SK-N-SH treated with all-trans-retinoic acid at 6 μM for 48 hours (cell line): ENCODE data around the gene ANKRD44.

ENCODE experiments used
- ATAC-seq: fragments of 200-7000 bp; cut with Tn5 transposase; 3 replicates; pipeline ENCODE4 v1.9.1; 2020; ENCODE audit warnings: mild to moderate bottlenecking, moderate library complexity
- ARNTL ChIP-seq: fragments of 450-650 bp; formaldehyde crosslinking; IDR thresholded peaks from 2 replicates; pipeline ENCODE4 v1.5.0; 2020; ENCODE audit warnings: low read depth, mild to moderate bottlenecking, moderate library complexity, borderline replicate concordance
- BACH2 ChIP-seq: fragments of 250-450 bp; sonication (Bioruptor Pico); IDR thresholded peaks from 2 replicates; pipeline ENCODE4 v1.9.0; 2021; ENCODE audit warnings: mild to moderate bottlenecking, borderline replicate concordance
- CREB5 ChIP-seq: fragments of 250-450 bp; sonication (Bioruptor Pico); IDR thresholded peaks from 2 replicates; pipeline ENCODE4 v1.5.1; 2020; ENCODE audit warnings: low read depth, mild to moderate bottlenecking, moderate library complexity
- CSDC2 ChIP-seq: fragments of 250-450 bp; sonication (Bioruptor Pico); IDR thresholded peaks from 2 replicates; pipeline ENCODE4 v1.5.0; 2020; ENCODE audit warnings: mild to moderate bottlenecking, moderate library complexity
- GLIS3 ChIP-seq: fragments of 250-450 bp; sonication (Bioruptor Pico); IDR thresholded peaks from 2 replicates; pipeline ENCODE4 v1.5.0; 2020; ENCODE audit warnings: mild to moderate bottlenecking, moderate library complexity
- ISL1 ChIP-seq: fragments of 250-450 bp; sonication (Bioruptor Pico); IDR thresholded peaks from 2 replicates; pipeline ENCODE4 v2.1.2; 2022; ENCODE audit warnings: mild to moderate bottlenecking, moderate library complexity
- OSR1 ChIP-seq: fragments of 250-450 bp; sonication (Bioruptor Pico); IDR thresholded peaks from 2 replicates; pipeline ENCODE4 v1.8.0; 2022; ENCODE audit warnings: moderate library complexity, mild to moderate bottlenecking, inconsistent platforms
- PATZ1 ChIP-seq: fragments of 250-450 bp; sonication (Bioruptor Pico); IDR thresholded peaks from 2 replicates; pipeline ENCODE4 v1.8.0; 2020; ENCODE audit warnings: mild to moderate bottlenecking, moderate library complexity, borderline replicate concordance
- POU6F1 ChIP-seq: fragments of 250-450 bp; sonication (Bioruptor Pico); IDR thresholded peaks from 2 replicates; pipeline ENCODE4 v1.8.0; 2021; ENCODE audit warnings: low read depth, mild to moderate bottlenecking, moderate library complexity, borderline replicate concordance
- SNAI2 ChIP-seq: fragments of 250-450 bp; sonication (Bioruptor Pico); IDR thresholded peaks from 2 replicates; pipeline ENCODE4 v1.5.0; 2020; ENCODE audit warnings: mild to moderate bottlenecking, moderate library complexity
- TCF4 ChIP-seq: fragments of 250-450 bp; sonication (Bioruptor Pico); IDR thresholded peaks from 2 replicates; pipeline ENCODE4 v1.8.0; 2021; ENCODE audit warnings: mild to moderate bottlenecking, moderate library complexity, borderline replicate concordance
- ZC3H10 ChIP-seq: fragments of 250-450 bp; sonication (Bioruptor Pico); IDR thresholded peaks from 2 replicates; pipeline ENCODE4 v1.5.1; 2021; ENCODE audit warnings: mild to moderate bottlenecking, moderate library complexity
- ZFP3 ChIP-seq: fragments of 250-450 bp; sonication (Bioruptor Pico); IDR thresholded peaks from 2 replicates; pipeline ENCODE4 v1.5.0; 2020; ENCODE audit warnings: mild to moderate bottlenecking, moderate library complexity
- ZFP30 ChIP-seq: fragments of 450-650 bp; formaldehyde crosslinking; IDR thresholded peaks from 2 replicates; pipeline ENCODE4 v1.5.0; 2022; ENCODE audit warnings: mild to moderate bottlenecking, moderate library complexity
- ZNF565 ChIP-seq: fragments of 450-650 bp; formaldehyde crosslinking; conservative IDR thresholded peaks from 2 replicates; pipeline ENCODE4 v1.5.0; 2020; ENCODE audit warnings: low read depth, mild to moderate bottlenecking, moderate library complexity
- ZNF70 ChIP-seq: fragments of 450-650 bp; formaldehyde crosslinking; IDR thresholded peaks from 2 replicates; pipeline ENCODE4 v1.5.0; 2020; ENCODE audit warnings: mild to moderate bottlenecking, moderate library complexity
- ZNF8 ChIP-seq: fragments of 450-650 bp; formaldehyde crosslinking; IDR thresholded peaks from 2 replicates; pipeline ENCODE4 v1.5.0; 2020; ENCODE audit warnings: mild to moderate bottlenecking, moderate library complexity
- TF ChIP-seq, protein P1 (sequence below): fragments of 250-450 bp; sonication (Bioruptor Pico); IDR thresholded peaks from 2 replicates; pipeline ENCODE4 v1.5.0; 2020; ENCODE audit warnings: mild to moderate bottlenecking, moderate library complexity
- TF ChIP-seq, protein P2 (sequence below): fragments of 250-450 bp; sonication (Bioruptor Pico); IDR thresholded peaks from 2 replicates; pipeline ENCODE4 v1.5.1; 2021; ENCODE audit warnings: mild to moderate bottlenecking, moderate library complexity

Gene ANKRD44

DNA sequence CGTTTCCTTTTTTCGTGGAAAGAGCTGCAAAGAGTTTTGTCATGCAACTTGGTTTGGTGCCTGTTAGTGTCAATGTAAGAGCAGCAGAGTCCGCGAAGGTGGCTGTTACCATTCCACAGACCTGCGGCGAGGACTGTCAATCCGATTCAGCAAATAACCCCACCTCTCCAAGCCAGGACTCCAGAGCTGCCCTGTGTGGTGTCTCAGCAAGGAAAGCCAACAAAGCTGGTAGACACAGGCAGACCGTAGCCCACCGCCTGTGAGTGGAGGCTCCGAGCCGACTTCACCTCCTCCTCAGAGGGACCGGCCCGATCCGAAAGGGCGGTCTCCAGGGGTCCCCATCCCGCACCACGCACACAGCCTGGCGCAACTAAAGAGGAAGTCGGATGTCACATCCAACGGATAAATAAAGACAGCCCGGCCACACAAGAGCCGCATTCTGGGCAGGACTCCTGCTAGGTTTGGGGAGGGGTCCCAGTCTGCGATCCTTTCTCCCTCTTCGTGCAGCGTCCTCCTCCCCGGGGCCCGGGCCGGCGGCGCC lies 819 bp downstream of the ANKRD44 start (continued):
- TF ChIP-seq CREB5 (CRISPR knock-in tag) (no peak), ZC3H10 (no peak), BACH2 (CRISPR knock-in tag) (no peak), ZFP3 (CRISPR knock-in tag) (no peak), ISL1 (no peak), ARNTL (CRISPR knock-in tag) (no peak), ZFP30 (CRISPR knock-in tag) (no peak)

DNA sequence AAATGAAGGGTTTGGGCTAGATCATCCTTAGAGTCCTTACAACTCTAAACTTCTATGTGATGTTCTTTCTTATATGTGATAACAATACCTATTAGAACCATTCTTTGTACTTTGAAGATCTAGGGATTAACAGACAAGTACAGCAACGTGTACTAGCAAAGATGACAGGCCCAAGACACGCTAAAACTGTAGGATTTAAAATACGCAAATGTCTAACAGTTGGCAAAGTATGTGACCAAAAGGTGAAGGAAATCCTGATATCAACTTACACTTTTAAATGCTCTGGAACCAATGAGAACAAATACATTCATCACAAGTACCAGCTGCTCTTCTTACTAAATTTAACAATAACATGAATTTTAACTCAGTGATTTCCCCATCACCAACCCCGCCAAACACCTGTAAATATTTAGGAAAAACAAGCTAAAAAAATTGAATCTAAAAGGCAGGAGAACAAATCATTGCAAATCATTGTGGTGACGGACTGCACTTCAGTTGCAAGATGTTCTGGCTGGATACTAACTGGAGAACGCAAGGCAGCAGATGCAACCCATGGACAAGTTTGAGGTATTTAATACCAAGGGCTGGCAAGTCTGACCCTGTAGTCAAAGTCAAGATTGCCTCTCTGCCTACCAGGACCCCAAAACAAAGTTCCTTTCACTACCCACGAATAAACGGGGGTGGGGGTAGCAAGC lies 1.4 kb downstream of the ANKRD44 start:
- ATAC-seq = no peak
- no peak for TF ChIP-seq OSR1
- TF ChIP-seq, protein P1, sequence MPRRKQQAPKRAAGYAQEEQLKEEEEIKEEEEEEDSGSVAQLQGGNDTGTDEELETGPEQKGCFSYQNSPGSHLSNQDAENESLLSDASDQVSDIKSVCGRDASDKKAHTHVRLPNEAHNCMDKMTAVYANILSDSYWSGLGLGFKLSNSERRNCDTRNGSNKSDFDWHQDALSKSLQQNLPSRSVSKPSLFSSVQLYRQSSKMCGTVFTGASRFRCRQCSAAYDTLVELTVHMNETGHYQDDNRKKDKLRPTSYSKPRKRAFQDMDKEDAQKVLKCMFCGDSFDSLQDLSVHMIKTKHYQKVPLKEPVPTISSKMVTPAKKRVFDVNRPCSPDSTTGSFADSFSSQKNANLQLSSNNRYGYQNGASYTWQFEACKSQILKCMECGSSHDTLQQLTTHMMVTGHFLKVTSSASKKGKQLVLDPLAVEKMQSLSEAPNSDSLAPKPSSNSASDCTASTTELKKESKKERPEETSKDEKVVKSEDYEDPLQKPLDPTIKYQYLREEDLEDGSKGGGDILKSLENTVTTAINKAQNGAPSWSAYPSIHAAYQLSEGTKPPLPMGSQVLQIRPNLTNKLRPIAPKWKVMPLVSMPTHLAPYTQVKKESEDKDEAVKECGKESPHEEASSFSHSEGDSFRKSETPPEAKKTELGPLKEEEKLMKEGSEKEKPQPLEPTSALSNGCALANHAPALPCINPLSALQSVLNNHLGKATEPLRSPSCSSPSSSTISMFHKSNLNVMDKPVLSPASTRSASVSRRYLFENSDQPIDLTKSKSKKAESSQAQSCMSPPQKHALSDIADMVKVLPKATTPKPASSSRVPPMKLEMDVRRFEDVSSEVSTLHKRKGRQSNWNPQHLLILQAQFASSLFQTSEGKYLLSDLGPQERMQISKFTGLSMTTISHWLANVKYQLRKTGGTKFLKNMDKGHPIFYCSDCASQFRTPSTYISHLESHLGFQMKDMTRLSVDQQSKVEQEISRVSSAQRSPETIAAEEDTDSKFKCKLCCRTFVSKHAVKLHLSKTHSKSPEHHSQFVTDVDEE = no peak
- no peak for TF ChIP-seq ZNF565
- no peak for TF ChIP-seq SNAI2 (CRISPR knock-in tag)
- TF ChIP-seq, protein P2, sequence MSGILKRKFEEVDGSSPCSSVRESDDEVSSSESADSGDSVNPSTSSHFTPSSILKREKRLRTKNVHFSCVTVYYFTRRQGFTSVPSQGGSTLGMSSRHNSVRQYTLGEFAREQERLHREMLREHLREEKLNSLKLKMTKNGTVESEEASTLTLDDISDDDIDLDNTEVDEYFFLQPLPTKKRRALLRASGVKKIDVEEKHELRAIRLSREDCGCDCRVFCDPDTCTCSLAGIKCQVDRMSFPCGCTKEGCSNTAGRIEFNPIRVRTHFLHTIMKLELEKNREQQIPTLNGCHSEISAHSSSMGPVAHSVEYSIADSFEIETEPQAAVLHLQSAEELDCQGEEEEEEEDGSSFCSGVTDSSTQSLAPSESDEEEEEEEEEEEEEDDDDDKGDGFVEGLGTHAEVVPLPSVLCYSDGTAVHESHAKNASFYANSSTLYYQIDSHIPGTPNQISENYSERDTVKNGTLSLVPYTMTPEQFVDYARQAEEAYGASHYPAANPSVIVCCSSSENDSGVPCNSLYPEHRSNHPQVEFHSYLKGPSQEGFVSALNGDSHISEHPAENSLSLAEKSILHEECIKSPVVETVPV (CRISPR knock-in tag) = no peak
- TF ChIP-seq ZNF70 (CRISPR knock-in tag) = no peak
- TF ChIP-seq GLIS3 = no peak
- TF ChIP-seq PATZ1 (CRISPR knock-in tag) = no peak
- no peak for TF ChIP-seq CSDC2
- no peak for TF ChIP-seq TCF4 (CRISPR knock-in tag)

- TF ChIP-seq GLIS3 = no peak
- TF ChIP-seq, protein P2 (CRISPR knock-in tag) = no peak
- no peak for TF ChIP-seq ZNF565
- TF ChIP-seq POU6F1 (CRISPR knock-in tag) = no peak
- no peak for TF ChIP-seq ZNF8 (CRISPR knock-in tag)
- no peak for TF ChIP-seq PATZ1 (CRISPR knock-in tag)
- no peak for TF ChIP-seq ZNF70 (CRISPR knock-in tag)
- no peak for TF ChIP-seq SNAI2 (CRISPR knock-in tag)
- no peak for TF ChIP-seq ARNTL (CRISPR knock-in tag)
- no peak for ATAC-seq
These were observed 2.0 kb downstream of the ANKRD44 start for GRCh38 chr2:197308585-197308984.
